Left forelimb (tissue), 1 donor: ENCODE data around the gene DSG1.
"Not testable (repeated sequence)": the region's sequence is repeated elsewhere in the genome, so short reads cannot be mapped to it uniquely, and the experiment has no call there.

ENCODE experiments used
- DNase-seq: peaks from one replicate; pipeline ENCODE4 v3.0.0-alpha.2; 2018; ENCODE audit warnings: low spot score

DSG1 gene

DNA sequence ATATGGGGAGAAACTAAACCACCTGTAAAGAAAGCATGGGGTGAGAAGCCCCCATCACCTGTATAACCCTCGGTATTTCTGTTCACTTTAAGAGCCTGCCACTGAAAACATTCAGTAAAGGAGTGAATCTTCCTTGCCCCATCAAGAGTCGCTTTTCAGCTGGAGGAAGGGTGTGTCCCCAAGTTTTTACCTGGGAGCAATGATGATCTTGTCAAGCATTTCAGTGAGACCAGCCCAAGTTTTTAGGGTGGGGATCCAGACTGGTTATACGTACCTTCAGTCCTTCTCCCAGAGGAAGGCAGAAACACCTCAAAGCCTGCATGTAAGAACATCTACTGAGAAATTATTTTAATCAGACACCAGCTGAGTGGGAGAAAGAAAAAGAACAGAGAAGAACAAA is at the start of gene DSG1:
Gene DSG1 (plus strand): TSS at position 301 of the 400 bp plus-strand sequence. CDS start 141 bp downstream, outside the sequence.
- no peak for DNase-seq

DNA sequence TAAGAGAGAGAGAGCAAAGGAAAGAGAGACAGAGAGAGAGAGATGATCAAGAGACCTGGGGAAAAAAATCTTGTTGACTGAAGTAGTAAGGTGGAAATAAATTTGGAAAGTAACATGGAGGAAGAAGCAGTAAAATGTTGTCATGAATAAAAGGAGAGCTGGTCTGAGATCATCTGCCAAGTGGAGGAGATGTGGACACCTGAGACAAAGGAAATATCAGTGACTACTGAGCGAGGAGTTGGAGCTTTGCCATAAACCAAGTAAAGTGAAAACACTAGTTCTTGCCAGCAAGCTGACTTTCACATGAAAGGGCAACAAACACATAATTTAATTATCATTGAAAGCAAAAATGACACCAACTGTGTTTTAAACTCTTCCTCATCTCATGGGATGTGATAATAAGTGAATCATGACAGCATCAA is 49.0 kb upstream of the DSG1 start:
- DNase-seq = no peak

DNA sequence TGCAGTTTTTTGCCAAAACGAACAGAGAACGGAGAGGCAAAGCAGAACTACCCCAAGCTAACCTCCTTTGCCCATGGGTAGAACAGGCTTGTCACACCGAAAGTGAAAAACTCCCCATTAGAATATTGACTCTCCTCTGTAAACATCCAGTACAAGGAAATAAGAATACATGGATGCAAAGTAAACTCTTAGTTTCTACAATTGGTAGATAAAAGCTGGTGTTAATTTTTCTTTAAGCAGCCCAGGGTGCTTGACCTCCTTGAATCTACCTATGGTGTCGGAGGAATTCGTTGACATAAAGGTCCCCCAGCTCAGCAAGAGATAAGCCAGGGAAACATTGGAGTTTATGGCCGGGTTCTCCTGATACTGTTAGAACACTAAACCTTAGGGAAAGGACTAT is 48.4 kb upstream of the DSG1 start:
- no peak for DNase-seq

DNA sequence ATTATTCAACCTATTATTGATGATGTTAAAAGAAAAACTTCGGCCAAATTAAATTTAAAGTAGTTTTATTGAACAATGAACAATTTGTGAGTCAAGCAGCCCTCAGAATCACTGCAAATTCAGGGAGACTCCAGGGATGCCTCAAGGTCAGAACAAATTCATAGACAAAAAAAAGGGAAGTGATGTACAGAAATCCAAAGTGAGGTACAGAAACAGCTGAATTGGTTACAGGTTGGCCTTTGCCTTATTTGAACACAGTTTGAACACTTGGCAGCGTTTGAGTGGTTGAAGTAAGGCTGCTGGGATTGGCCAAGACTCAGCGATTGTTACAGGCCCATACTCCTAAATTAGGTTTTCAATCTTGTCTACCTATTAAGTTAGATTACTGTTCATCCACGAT is 47.4 kb upstream of the DSG1 start:
- no peak for DNase-seq

DNA sequence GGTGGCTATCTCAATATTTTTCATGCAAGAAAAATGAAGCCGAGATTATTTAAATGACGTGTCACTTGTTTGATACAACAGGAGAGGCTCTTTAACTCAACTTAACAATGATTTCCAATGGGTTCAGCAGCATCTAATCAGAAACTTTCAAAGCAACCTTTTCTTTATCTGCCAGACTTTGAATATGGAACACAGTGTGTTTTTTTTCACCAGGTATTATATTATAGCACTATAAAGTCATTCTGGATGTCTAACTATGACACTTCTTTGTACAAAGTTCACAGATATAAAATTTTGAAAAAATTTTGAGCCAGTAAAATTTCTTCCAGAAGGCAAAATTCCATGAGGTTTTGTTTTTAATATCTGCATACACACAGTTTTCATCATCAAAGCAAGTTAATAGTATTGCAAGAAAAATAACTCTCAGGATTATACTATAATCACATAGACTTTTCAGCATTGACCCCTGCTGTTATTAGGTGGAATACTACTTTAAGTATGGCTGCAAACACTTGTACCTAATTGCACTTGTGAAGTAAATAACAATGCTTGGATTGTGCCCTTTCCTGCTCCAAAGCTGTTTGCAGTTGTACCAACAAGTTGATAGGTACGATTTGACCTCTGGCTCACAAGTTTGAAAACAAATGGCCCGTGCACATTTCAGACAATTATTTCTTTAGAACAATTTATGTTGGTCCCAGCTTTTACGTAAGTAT is 44.0 kb upstream of the DSG1 start:
- no peak for DNase-seq

DNA sequence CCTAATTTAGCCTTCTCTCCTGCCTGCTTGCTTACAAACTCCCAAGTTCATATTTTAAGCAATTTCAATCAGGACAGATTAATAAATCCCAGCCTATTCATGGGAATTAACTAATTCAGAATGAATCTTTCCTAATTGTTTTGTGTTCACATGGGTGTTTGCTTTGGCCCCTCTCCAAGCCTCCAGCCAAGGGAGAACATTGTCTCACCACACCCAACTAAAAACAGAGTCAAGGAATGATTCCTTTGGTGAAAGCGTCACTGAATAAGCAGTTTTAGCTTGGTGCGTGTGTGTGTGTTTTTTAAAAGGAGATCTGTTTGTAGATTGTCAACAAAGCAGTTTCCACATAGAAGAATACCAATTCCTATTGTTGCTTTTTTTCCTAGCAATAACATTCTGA is 43.0 kb upstream of the DSG1 start:
- DNase-seq = no peak

DNA sequence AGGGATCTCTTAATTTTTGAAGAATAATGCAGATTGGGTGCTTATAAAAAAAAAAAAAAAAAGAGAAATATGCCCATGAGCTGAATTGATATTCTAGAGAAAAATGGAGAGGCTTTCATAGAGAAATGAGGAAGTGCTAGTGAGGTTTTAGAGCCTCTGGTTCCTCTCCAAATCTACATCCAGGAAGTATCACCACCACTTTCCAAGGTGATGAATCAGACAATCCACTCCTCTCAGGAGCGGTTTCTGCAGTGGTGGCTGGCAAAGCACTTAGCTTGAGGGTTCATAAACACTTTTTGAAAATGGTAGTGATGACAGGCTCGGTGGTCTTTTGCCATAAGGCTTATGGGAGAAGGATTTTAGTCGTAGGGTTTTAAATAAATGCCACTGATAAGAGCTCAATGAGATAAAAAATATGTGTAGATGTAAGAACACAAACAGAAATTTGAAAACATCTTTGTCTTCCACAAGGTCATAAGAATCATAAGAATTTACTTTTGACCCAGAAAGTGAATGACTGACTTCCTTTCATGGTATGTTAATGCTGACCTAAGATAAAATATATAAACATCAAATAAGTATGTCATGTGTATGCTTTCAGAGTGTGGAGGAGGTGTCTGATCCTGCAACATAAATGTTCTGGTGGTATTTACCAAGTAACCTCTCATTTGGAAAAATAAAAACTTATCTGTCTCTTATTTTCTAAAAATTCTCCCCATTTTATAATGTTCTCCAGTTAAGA is 42.1 kb upstream of the DSG1 start:
- DNase-seq = no peak

DNA sequence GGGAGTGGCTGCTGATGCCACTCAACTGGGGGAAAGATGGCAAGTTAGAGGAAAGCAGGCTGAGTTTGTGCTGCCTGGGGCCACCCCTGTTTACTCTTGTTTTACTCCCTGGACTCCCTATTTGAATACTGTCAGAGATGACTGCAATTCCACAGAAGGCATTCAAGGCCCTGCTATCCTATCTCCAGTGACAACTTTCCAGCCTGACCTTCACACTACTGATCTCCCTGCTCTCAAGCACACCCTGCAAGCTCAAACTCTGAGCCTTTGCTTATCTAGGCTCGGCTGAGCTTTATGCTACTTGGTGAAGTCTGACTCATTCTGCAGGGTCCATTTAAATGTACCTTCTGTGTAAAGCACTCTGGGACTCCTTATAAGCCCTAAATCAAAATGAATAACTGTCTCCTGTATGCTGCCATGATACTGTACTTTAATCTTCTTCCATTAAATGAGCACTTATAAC is 39.3 kb upstream of the DSG1 start:
- DNase-seq = no peak

DNA sequence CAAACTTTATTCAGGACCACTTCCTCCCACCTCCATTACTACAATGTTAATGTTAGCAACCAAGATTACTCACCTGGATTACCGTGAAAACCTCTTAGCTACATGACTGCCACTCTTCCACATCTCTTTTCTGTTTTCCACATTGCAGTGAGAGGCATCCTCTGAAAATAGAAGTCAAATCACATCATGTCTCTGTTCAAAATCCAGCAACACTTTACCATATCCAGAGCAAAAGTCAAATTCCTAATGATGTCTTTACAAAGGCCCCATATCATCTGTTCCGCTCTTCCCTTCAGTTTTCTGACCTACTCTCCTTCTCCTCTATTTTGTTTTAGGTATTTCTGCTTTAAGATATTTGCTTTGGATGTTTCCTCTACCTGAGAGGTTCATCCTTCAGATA is 37.5 kb upstream of the DSG1 start:
- DNase-seq = no peak

DNA sequence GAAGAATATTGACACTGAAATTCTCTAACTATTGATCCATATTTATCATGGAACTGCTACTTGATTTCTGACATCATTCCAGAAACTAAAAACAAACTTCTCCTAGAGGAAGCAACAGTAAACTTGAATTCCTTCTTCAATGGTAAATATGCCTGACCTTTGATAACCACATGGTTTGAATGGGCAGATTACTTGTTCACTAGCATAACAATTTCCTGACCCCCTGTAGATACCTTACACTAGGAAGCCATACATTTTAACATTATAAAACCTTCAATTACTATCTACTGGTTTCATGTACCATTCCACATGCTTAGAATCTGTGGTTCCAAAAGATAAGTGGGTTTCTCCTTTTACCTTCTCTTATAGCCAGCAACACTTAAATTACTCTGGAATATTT is 36.5 kb upstream of the DSG1 start:
- no peak for DNase-seq

DNA sequence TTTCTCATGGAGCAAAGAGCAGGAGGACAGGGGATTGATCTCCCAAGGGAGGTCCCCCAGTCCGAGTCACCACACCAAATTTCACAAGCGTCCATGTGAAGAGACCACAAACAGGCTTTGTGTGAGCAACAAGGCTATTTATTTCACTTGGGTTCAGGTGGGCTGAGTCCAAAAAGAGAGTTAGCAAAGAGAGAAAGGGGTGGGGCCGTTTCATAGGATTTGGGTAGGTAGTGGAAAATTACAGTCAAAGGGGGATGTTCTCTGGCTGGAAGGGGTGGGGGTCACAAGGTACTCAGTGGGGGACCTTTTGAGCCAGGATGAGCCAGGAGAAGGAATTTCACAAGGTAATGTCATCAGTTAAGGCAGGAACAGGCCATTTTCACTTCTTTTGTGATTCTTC is 28.5 kb upstream of the DSG1 start:
- DNase-seq = not testable (repeated sequence)

DNA sequence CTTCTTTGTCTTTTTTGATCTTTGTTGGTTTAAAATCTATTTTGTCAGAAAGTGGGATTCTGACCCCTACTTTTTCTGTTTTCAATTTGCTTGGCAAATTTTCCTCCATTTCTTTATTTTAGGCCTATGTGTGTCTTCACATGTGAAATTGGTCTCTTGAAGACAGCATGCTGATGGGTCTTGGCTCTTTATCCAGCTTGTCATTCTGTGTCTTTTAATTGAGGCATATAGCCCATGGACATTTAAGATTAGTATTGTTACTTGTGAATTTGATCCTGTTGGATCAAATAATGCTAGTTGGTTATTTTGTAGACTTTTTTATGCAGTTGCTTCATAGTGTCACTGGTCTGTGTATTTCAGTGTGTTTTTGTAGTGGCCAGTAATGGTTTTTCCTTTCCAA is 26.3 kb upstream of the DSG1 start:
- no peak for DNase-seq

DNA sequence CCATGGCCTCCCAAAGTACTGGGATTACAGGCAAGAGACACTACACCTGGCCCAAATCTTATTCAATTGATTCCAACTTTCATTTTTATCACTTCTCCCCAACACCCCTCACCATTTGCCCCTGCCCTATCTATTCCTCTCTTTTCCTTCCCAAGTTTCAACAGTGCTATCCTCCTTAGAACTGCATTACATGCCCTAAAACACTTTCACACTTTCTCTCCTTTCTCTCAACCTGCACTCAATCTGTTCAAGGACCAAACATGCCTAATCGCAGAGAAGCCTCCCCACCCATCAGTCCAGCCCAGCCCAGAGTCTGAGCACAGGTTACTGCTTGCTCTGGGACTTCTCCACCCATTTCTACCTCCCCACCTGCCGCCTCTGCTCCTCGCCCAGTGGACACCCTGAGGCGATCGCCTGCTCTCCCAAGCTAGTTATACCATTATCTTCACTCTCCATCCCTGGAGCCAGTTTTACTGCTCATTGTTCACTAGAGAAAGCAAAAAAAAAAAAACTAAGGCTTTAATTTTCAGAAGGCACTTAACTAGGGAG is 23.7 kb upstream of the DSG1 start:
- DNase-seq = no peak

DNA sequence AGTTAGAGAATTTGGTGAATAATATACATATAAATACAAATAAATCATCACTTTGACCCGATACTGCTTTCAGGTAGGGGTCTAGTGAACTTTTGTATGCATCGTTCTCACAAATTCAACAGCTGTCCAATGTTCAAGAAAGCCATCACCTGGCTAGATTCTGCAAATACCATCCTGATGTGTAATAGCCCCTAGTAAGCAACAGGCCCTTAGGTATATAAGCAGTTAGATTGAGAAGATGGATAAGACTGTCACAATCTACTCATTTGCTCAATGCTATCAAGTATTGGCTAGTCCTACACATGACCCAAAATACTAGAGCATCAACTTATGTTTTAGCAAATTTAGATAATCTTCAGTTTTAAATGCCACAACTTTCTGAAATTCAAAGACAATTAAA is 20.7 kb upstream of the DSG1 start:
- DNase-seq = no peak

DNA sequence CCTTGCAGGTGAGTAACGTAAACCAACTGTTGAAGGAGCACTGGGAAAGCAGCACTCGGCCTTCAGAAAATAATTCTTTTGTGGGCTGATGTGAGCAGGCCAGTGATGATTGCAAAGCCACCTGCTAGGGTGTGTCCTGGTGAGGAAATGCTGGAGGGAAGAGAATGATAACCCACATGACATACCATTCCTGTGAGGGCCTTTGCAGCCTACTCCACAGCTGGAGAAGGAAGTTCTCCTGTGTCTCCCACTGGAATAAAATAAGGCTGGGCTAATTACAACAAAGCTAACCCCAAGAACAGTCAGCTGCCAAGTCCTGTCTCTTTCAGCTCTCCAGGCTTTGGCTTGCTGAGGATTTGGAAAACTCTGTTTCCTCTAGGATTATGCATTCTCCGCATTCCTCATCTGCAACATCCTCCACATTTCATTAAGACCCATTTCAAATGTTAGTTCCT is 16.7 kb upstream of the DSG1 start:
- DNase-seq = no peak

DNA sequence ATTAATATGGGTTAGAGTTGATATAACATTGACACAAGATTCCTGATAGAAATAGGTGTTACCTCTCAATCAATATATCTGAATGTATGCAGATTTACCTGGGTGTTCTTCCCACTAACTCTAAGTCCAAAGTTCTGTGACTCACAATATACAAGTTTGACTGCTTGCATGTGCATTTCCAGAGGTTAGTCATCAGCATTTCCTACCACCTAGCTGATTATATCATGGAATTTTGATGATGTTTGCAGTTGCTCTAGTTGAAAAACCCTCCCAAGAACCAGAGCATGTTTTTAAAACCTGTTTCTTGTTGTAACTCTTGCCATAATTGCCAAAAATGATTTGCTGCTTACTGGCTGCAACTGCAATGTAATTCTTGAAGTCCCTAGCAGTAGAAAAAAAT is 15.0 kb upstream of the DSG1 start:
- no peak for DNase-seq

DNA sequence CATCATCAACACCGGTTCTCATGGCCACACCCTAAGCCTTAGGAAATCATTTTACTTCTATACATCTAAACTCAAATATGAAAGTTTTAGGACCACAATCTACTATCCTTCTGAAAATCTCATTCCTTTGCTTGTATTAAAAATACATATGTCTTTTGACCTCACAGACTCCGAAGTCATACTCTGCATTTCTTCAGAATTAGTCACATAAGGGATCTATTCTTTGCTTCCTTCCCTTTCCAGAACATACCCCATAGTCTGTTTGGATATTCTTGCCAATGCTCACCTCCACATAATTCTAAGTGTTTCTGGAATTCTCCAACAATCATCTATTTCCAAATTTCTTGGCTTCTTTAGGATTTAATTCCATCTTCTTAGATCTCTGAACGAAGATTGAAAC is 14.2 kb upstream of the DSG1 start:
- no peak for DNase-seq

DNA sequence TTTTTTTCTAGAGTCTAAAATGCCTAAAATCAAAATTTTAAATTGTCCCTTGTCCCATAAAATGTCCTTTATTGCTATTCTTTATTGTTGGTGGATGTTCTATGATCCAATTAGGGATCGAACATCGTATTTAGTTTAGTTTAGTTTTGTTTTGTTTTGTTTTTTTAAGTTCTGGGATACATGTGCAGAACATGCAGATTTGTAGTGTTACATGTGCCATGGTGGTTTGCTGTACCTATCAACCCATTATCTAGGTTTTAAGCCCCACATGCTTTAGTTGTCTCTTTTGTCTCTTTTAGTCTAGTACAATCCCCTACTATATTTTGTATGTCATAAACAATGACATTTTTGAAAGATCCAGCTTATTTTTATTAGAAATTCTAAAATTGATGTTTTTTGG is 8.8 kb upstream of the DSG1 start:
- DNase-seq = no peak

DNA sequence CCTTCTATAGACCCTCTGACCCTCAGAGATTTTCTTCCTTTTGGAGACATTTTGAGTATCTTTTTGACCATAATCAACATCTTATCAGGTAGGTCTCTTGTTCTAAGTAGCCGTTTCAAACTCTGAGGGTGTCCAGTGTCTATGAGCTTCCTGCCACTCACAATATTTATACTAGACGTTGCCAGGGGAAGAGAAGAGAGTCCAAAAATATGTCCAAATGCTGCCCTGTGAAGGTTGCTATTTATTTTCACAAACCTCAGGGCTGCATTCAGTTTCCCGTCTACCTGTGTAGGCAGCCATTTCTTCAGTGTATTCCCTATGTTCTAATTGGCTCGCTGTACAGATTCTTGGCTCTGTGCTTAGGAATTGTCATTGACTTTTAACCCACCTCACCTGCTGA is 986 bp upstream of the DSG1 start:
- DNase-seq = no peak

DNA sequence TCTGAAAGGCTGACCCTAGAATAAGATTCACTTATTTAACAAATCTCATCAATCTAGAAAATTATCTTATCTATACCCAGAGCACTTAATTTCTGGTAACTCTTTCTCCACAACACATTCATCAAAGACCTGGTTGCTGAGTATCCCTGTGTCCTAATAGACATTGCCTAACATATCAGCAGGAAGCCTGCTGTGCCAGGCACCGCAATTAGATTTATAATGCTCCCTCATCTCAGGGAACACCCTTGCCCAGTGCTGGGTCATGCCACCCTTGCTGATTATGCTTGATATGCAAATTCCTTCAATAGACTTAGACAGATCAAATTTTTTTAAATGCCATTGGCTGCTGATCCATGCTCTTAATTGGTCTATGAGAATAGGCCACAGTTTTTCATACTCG is 3.8 kb downstream of the DSG1 start:
- DNase-seq = no peak

DNA sequence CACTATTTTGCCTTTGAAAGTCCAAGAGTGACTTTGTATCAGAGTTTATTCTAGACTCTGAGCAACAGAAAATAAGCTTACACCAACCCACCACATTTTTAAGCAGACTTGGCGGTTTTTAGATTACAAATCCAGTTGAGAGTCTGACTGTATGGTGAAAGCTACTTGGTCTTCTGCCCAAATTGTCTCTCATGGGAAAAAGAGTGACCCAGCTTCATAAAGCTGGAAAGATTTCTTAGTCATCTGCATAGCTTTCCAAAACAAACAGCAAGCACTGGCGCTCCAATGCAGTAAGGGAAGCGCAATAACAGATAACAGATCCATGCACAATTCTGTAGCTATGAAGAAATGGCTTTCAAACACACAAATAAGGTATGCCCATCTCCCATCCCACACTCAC is 7.1 kb downstream of the DSG1 start:
- no peak for DNase-seq

DNA sequence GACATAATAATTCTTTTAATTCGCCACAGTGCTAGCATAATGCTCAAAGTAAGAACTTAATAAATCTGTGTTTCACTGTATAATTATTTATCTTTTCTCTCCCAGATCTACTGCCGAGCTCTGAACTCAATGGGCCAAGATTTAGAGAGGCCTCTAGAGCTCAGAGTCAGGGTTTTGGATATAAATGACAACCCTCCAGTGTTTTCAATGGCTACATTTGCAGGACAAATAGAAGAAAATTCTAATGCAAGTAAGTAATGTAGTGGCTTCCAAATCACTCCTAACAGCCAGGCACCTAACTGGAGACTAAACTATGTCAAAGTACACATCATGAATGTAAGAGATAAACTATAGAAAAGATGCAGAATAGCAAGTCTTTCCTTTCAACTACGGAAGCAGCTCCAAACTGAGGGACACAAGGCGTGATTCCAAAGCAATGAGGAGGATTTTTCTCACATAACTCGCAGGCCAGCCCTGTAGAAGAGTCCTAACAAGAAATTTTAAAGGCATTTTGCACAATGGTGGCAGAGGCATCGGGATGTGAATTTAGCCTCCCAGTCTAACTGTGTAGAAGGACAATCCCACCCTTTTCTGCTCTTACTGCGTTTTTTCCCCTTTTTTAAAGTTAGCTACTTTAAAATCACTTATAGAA is 12.0 kb downstream of the DSG1 start:
- no peak for DNase-seq

DNA sequence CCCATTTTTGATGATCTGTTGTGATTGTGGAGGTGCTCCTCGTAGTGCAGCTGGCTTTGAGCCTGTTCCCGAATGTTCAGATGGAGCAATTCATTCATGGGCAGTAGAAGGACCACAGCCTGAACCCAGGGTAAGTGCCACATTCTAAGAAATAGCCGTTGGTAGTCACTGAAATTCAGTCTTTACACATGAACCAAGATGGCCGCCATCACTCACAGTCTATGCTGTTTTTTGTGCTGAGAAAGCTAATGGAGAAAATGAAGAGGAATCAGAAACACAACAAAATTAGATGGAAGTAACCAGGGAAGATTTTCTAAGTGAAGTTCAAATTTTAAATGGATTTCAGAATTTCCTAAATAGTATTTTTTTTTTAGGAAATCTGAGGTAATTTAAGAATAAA is 25.5 kb downstream of the DSG1 start:
- no peak for DNase-seq
